Kidney (tissue), 22 donors: ENCODE results near the gene TPM3. TPM values are rescaled to one million over a fixed set of nuclear protein-coding genes. Genes with fewer than 3 reads are reported as not detected.

ENCODE experiments used
- DNase-seq, 5 donors: peaks; one replicate each; pipeline ENCODE4 v3.0.0-alpha.2; 2013 to 2020
- FAIRE-seq: peaks from 2 replicates; lab custom pipeline; 2012; peaks lifted over from hg19 to GRCh38; lab: Jason Lieb, UNC
- H3K27ac ChIP-seq, 2 donors: one replicate each; pipeline ENCODE4 v1.7.0; 2013; ENCODE audit warnings: low read depth in 2 of 2, low read length in 2 of 2, inconsistent platforms in 1 of 2
- H3K27me3 ChIP-seq: one replicate; pipeline ENCODE4 v1.7.1; 2013; ENCODE audit warnings: low read length, inconsistent platforms; ENCODE audit not compliant: control insufficient read depth, insufficient read depth
- H3K36me3 ChIP-seq, 3 donors: one replicate each; pipeline versions ENCODE4 v1.7.0 to v1.7.1; 2013; ENCODE audit warnings: low read length in 3 of 3, control low read depth in 1 of 3, inconsistent platforms in 1 of 3; ENCODE audit not compliant: insufficient read depth in 3 of 3, control insufficient read depth in 2 of 3
- H3K4me1 ChIP-seq, 3 donors: one replicate each; pipeline versions ENCODE4 v1.7.0 to v1.7.1; 2013; ENCODE audit warnings: low read length in 3 of 3, inconsistent platforms in 1 of 3, low read depth in 1 of 3; ENCODE audit not compliant: control insufficient read depth in 2 of 3, insufficient read depth in 2 of 3
- H3K4me3 ChIP-seq, 3 donors: one replicate each; pipeline versions ENCODE4 v1.7.0 to v1.8.1; 2013; ENCODE audit warnings: low read length in 3 of 3, control low read depth in 1 of 3, inconsistent platforms in 1 of 3
- H3K9ac ChIP-seq, 3 donors: one replicate each; pipeline versions ENCODE4 v1.7.0 to v1.7.1; 2013; ENCODE audit warnings: low read length in 3 of 3, control low read depth in 1 of 3, inconsistent platforms in 1 of 3
- H3K9me3 ChIP-seq, 3 donors: one replicate each; pipeline versions ENCODE4 v1.7.0 to v1.7.1; 2013; ENCODE audit warnings: low read length in 3 of 3, control low read depth in 1 of 3, inconsistent platforms in 1 of 3; ENCODE audit not compliant: control insufficient read depth in 2 of 3, insufficient read depth in 1 of 3
- CTCF ChIP-seq: IDR thresholded peaks from 3 replicates; pipeline ENCODE4 v1.5.1; 2012; ENCODE audit warnings: mild to moderate bottlenecking, moderate library complexity, borderline replicate concordance; ENCODE audit not compliant: insufficient read depth; ENCODE audit errors: extremely low read depth
- intact Hi-C: fragments of 100-400 bp; cut with DNase I; formaldehyde crosslinking; loops from one replicate; pipeline ENCODE4 v1.11.1; 2022
- long read RNA-seq, 10 donors: library from polyadenylated mRNA in 1 of 10; unstranded in 1 of 10; transcript quantifications; one replicate each; pipeline ENCODE4 v2.0.0 and lab custom pipeline, GENCODE V29; 2021 to 2026
- polyA plus RNA-seq: library from polyadenylated mRNA; stranded (reverse); fragments of 350-450 nt; fragmentation: Illumina TruSeq; extraction: RNeasy Lipid Tissue Mini Kit (QIAGEN cat#74804); gene quantifications from one replicate; pipeline ENCODE4 v1.2.3, GENCODE V29; 2014; ENCODE audit warnings: low read depth, low replicate concordance; ENCODE audit not compliant: insufficient read depth
- total RNA-seq: library from RNA; stranded (reverse); fragmentation: NEBNext Ultra II Directional; extraction: Animal tissue kit (Norgen Biotek cat#: 25700); gene quantifications from one replicate; pipeline ENCODE4 v1.2.1, GENCODE V29; 2021
- donor health status: control.
- donor health status: control.
- donor health status: control.
- donor health status: control.
- donor health status: control.
- donor health status: DM: yes; HTN: yes; CAD: no.
- donor health status: Normal renal cell carcinoma (clear cell type).

Gene TPM3
- 315 TPM for total RNA-seq
- 156 TPM for polyA plus RNA-seq
- long read RNA-seq, donor 1, transcript TPM3-213 (4 exons, 2,147 nt): minor isoform, 6 of 99 reads
- long read RNA-seq, donor 1, transcript TPM3-212 (8 exons, 3,131 nt): major isoform, 37 of 99 reads
- long read RNA-seq, donor 1, partial matches to known transcripts: 44 of 99 reads
- long read RNA-seq, donor 1, other reads (novel, unspliced or antisense): 12 of 99 reads
- long read RNA-seq, donor 2, transcript TPM3-216 (4 exons, 746 nt): minor isoform, 6 of 214 reads
- long read RNA-seq, donor 2, transcript TPM3-212 (8 exons, 3,131 nt): major isoform, 71 of 214 reads
- long read RNA-seq, donor 2, partial matches to known transcripts: 123 of 214 reads
- long read RNA-seq, donor 2, other reads (novel, unspliced or antisense): 12 of 214 reads
- long read RNA-seq, donor 3, transcript TPM3-212 (8 exons, 3,131 nt): major isoform, 71 of 204 reads
- long read RNA-seq, donor 3, partial matches to known transcripts: 109 of 204 reads
- long read RNA-seq, donor 3, other reads (novel, unspliced or antisense): 14 of 204 reads
- long read RNA-seq, donor 4, transcript TPM3-212 (8 exons, 3,131 nt): major isoform, 68 of 199 reads
- long read RNA-seq, donor 4, partial matches to known transcripts: 118 of 199 reads
- long read RNA-seq, donor 4, other reads (novel, unspliced or antisense): 9 of 199 reads
- long read RNA-seq, donor 5, transcript TPM3-212 (8 exons, 3,131 nt): major isoform, 5 of 6 reads
- long read RNA-seq, donor 5, partial matches to known transcripts: 0 of 6 reads
- long read RNA-seq, donor 5, other reads (novel, unspliced or antisense): 0 of 6 reads
- long read RNA-seq, donor 6, transcript TPM3-212 (8 exons, 3,131 nt): major isoform, 129 of 375 reads
- long read RNA-seq, donor 6, partial matches to known transcripts: 205 of 375 reads
- long read RNA-seq, donor 6, other reads (novel, unspliced or antisense): 29 of 375 reads
- long read RNA-seq, donor 7, transcript TPM3-212 (8 exons, 3,131 nt): major isoform, 117 of 149 reads
- long read RNA-seq, donor 7, partial matches to known transcripts: 7 of 149 reads
- long read RNA-seq, donor 7, other reads (novel, unspliced or antisense): 22 of 149 reads
- long read RNA-seq, donor 8, transcript TPM3-212 (8 exons, 3,131 nt): major isoform, 60 of 183 reads
- long read RNA-seq, donor 8, partial matches to known transcripts: 110 of 183 reads
- long read RNA-seq, donor 8, other reads (novel, unspliced or antisense): 7 of 183 reads
- long read RNA-seq, donor 9, transcript TPM3-212 (8 exons, 3,131 nt): major isoform, 20 of 43 reads
- long read RNA-seq, donor 9, partial matches to known transcripts: 20 of 43 reads
- long read RNA-seq, donor 9, other reads (novel, unspliced or antisense): 0 of 43 reads
- long read RNA-seq, donor 10, transcript TPM3-212 (8 exons, 3,131 nt): major isoform, 58 of 227 reads
- long read RNA-seq, donor 10, partial matches to known transcripts: 151 of 227 reads
- long read RNA-seq, donor 10, other reads (novel, unspliced or antisense): 9 of 227 reads

GRCh38 chr1:154191990-154192461, at the start of gene TPM3:
TSS of gene TPM3 (minus strand) at chr1:154192100. CDS start at chr1:154192018, 82 bp downstream.
- intact Hi-C loops: no loop called here
- peak in 1 of 5 donors; percentile 9 for DNase-seq
- Histone ChIP-seq H3K4me3 (no peak within 1 kb of the TSS), H3K27me3 (no peaks in the 10 kb centered on the region), H3K9ac (no peak within 1 kb of the TSS), H3K36me3 (no peaks in the 10 kb centered on the region), H3K9me3 (no peaks in the 10 kb centered on the region), H3K27ac (no peak within 1 kb of the TSS), H3K4me1 (no peaks in the 10 kb centered on the region)
- no peak for FAIRE-seq
- TF ChIP-seq CTCF: no peak

- Histone ChIP-seq H3K9ac (no peak overlapping the region), H3K36me3 (peaks cover 17 to 61% (median 56%) of the 10 kb centered on the region in 3 donors)
- intact Hi-C loops: no loop called here
Observed at GRCh38 chr1:154240294-154240833, 48.5 kb upstream of the TPM3 start.

More at GRCh38 chr1:154240294-154240833, 48.5 kb upstream of the TPM3 start:
- no peak for DNase-seq
- FAIRE-seq: no peak
- no peaks in the 10 kb centered on the region for H3K4me1 ChIP-seq
- no peaks in the 10 kb centered on the region for H3K9me3 ChIP-seq
- no peak overlapping the region for H3K4me3 ChIP-seq
- no peak for TF ChIP-seq CTCF
- no peaks in the 10 kb centered on the region for H3K27me3 ChIP-seq
- no peak overlapping the region for H3K27ac ChIP-seq
